ENCODE measurements around the gene PSPN. TPM values are rescaled to one million over a fixed set of nuclear protein-coding genes. Genes with fewer than 3 reads are reported as not detected.

PSPN gene
- total RNA-seq (1 to 10 TPM; 1.7 to 4.1 (median 3.2) TPM), total RNA-seq (1.5 to 8.7 (median 3.7) reads per million in 29 experiments)
- total RNA-seq (2013): 1.5 TPM

GRCh38 chr19:6375411-6376010 is at the start of gene PSPN:
PSPN (minus strand) TSS chr19:6375933; CDS start chr19:6375849, 84 bp downstream.
- DNase-seq (no peak), ATAC-seq (replicated peaks in 1 of 4) (no peak)
- H3K4me1 Mint-ChIP-seq: peaks cover 9 to 14% (median 13%) of the 10 kb centered on the region in 3 donors
- peak within 1 kb of the TSS in 1 of 2 donors; percentile 22 for H3K27ac Mint-ChIP-seq
- Histone ChIP-seq H3K27me3 (replicated peaks in 1 of 2; ENCODE audit: control insufficient read depth in 2 of 2, extremely low read depth in 1 of 2, insufficient read depth in 2 of 2, low read length in 1 of 2) (no peaks in the 10 kb centered on the region), H3K4me3 (ENCODE audit: control insufficient read depth in 1 of 2, extremely low read depth in 1 of 2, low read length in 1 of 2) (no peak within 1 kb of the TSS), H3K4me1 (ENCODE audit: control insufficient read depth in 1 of 2, extremely low read depth in 1 of 2, insufficient read depth in 2 of 2, low read length in 2 of 2) (peaks cover 6 to 16% of the 10 kb centered on the region in 2 experiments), H3K9me3 (no peaks in the 10 kb centered on the region), H3K36me3 (ENCODE audit: control insufficient read depth in 2 of 2, extremely low read depth in 1 of 2, insufficient read depth in 1 of 2, low read length in 1 of 2) (peaks cover 14 to 17% of the 10 kb centered on the region in 2 donors), H3K27ac (ENCODE audit: low read length) (no peak within 1 kb of the TSS)
- ChIA-PET CTCF (no interaction called here), POLR2A (interaction anchor here in 1 of 2 donors (0.6 kb wide), 1 partner anchor 405 kb away, joined by 3 read pairs; no protein-coding TSS in a partner anchor)
- peaks cover 15% of the 10 kb centered on the region for H3K36me3 Mint-ChIP-seq
- H3K27me3 Mint-ChIP-seq: no peaks in the 10 kb centered on the region
- 94% methylated on average over 23 of the region's 25 CpGs for WGBS (ENCODE audit: insufficient coverage)
- peak within 1 kb of the TSS; percentile 12 to 21 (median 13) for H3K4me3 Mint-ChIP-seq
- H3K9me3 Mint-ChIP-seq: no peaks in the 10 kb centered on the region

- peaks cover 7% of the 10 kb centered on the region for H3K36me3 Mint-ChIP-seq
- Histone ChIP-seq H3K27me3 (replicated peaks in 1 of 2; ENCODE audit: control insufficient read depth in 2 of 2, extremely low read depth in 1 of 2, insufficient read depth in 2 of 2, low read length in 1 of 2) (peaks cover 0 to 4% of the 10 kb centered on the region in 2 experiments), H3K27ac (ENCODE audit: low read length) (peak overlapping the region; percentile 96), H3K4me3 (ENCODE audit: control insufficient read depth in 1 of 2, extremely low read depth in 1 of 2, low read length in 1 of 2) (peak overlapping the region in 1 of 2 donors; percentile 53), H3K9me3 (no peaks in the 10 kb centered on the region), H3K36me3 (ENCODE audit: control insufficient read depth in 2 of 2, extremely low read depth in 1 of 2, insufficient read depth in 1 of 2, low read length in 1 of 2) (peaks cover 0 to 22% of the 10 kb centered on the region in 2 donors), H3K4me1 (ENCODE audit: control insufficient read depth in 1 of 2, extremely low read depth in 1 of 2, insufficient read depth in 2 of 2, low read length in 2 of 2) (peaks cover 13 to 49% of the 10 kb centered on the region in 2 experiments)
- peak overlapping the region; percentile 71 to 81 (median 71) for H3K4me3 Mint-ChIP-seq
- no peaks in the 10 kb centered on the region for H3K9me3 Mint-ChIP-seq
- peak; percentile 95 to 100 (median 99) for DNase-seq
- peak overlapping the region; percentile 85 to 97 for H3K27ac Mint-ChIP-seq
- POLR2A ChIA-PET: interaction anchor here in 1 of 2 donors (1.0 to 1.1 kb wide), 3 partner anchors 33 to 56 kb away, joined by 3 to 9 read pairs (median 5); partner anchors contain the start of genes ALKBH7, DENND1C and GTF2F1
- peak; percentile 84 to 86 (median 85) for ATAC-seq (replicated peaks in 1 of 4)
- H3K27me3 Mint-ChIP-seq: no peaks in the 10 kb centered on the region
- 5% methylated on average over 37 of the region's 43 CpGs for WGBS (ENCODE audit: insufficient coverage)
- H3K4me1 Mint-ChIP-seq: peaks cover 37 to 45% (median 42%) of the 10 kb centered on the region in 3 donors
- CTCF ChIA-PET: interaction anchor here (0.5 to 1.4 kb wide), 7 partner anchors 18 to 438 kb away, joined by 3 to 9 read pairs (median 3); partner anchors contain the start of genes ALKBH7 (in 1 of the 2), DENND1C (in 1 of the 2) and GTF2F1 (in 1 of the 2)
These were observed 49.4 kb upstream of the PSPN start for GRCh38 chr19:6424939-6425731.

- Histone ChIP-seq H3K36me3 (ENCODE audit: control insufficient read depth in 2 of 2, extremely low read depth in 1 of 2, insufficient read depth in 1 of 2, low read length in 1 of 2) (peaks cover 0 to 29% of the 10 kb centered on the region in 2 donors), H3K4me1 (ENCODE audit: control insufficient read depth in 1 of 2, extremely low read depth in 1 of 2, insufficient read depth in 2 of 2, low read length in 2 of 2) (peaks cover 13 to 43% of the 10 kb centered on the region in 2 experiments), H3K27me3 (replicated peaks in 1 of 2; ENCODE audit: control insufficient read depth in 2 of 2, extremely low read depth in 1 of 2, insufficient read depth in 2 of 2, low read length in 1 of 2) (peaks cover 0 to 4% of the 10 kb centered on the region in 2 experiments), H3K27ac (ENCODE audit: low read length) (peak within 1 kb of the TSS; percentile 96), H3K4me3 (ENCODE audit: control insufficient read depth in 1 of 2, extremely low read depth in 1 of 2, low read length in 1 of 2) (peak within 1 kb of the TSS; percentile 74 to 86), H3K9me3 (no peaks in the 10 kb centered on the region)
- Mint-ChIP-seq H3K27ac (peak within 1 kb of the TSS; percentile 85 to 97), H3K4me3 (peak within 1 kb of the TSS; percentile 83 to 86 (median 83)), H3K4me1 (peaks cover 35 to 44% (median 37%) of the 10 kb centered on the region in 3 donors), H3K36me3 (peaks cover 10% of the 10 kb centered on the region), H3K27me3 (no peaks in the 10 kb centered on the region), H3K9me3 (no peaks in the 10 kb centered on the region)
- WGBS (ENCODE audit: insufficient coverage): under 1% methylated on average over 105 of the region's 114 CpGs
- CTCF ChIA-PET: interaction anchor here (0.6 to 1.4 kb wide), 6 partner anchors 32 to 439 kb away, joined by 3 to 9 read pairs (median 4); partner anchors contain the start of genes ALKBH7 (in 1 of the 2), DENND1C (in 1 of the 2) and GTF2F1 (in 1 of the 2)
- DNase-seq (peak in 15 of 35 experiments; percentile 9 to 53 (median 21)), ATAC-seq (replicated peaks in 1 of 4) (no peak)
- POLR2A ChIA-PET: interaction anchor here (0.6 to 1.1 kb wide), 5 partner anchors 32 to 1508 kb away, joined by 3 to 9 read pairs (median 3); partner anchors contain the start of genes ALKBH7 (in 1 of the 2), DENND1C (in 1 of the 2) and GTF2F1 (in 1 of the 2)
These were observed 48.6 kb upstream of the PSPN start, which contains the start of gene KHSRP for GRCh38 chr19:6424195-6424938. KHSRP (minus strand) TSS chr19:6424811; CDS start chr19:6424701, 110 bp downstream.

- H3K36me3 ChIP-seq (ENCODE audit: control insufficient read depth in 2 of 2, extremely low read depth in 1 of 2, insufficient read depth in 1 of 2, low read length in 1 of 2): peaks cover 0 to 36% of the 10 kb centered on the region in 2 donors
- H3K9me3 ChIP-seq: no peaks in the 10 kb centered on the region
- peaks cover 0 to 4% of the 10 kb centered on the region in 2 experiments for H3K27me3 ChIP-seq (replicated peaks in 1 of 2; ENCODE audit: control insufficient read depth in 2 of 2, extremely low read depth in 1 of 2, insufficient read depth in 2 of 2, low read length in 1 of 2)
- Mint-ChIP-seq H3K36me3 (peaks cover 15% of the 10 kb centered on the region), H3K27ac (peak overlapping the region; percentile 73 to 85), H3K4me3 (peak overlapping the region; percentile 83 to 86 (median 83)), H3K9me3 (no peaks in the 10 kb centered on the region), H3K4me1 (peaks cover 35 to 44% (median 37%) of the 10 kb centered on the region in 3 donors), H3K27me3 (no peaks in the 10 kb centered on the region)
- H3K27ac ChIP-seq (ENCODE audit: low read length): peak overlapping the region; percentile 47
- H3K4me3 ChIP-seq (ENCODE audit: control insufficient read depth in 1 of 2, extremely low read depth in 1 of 2, low read length in 1 of 2): peak overlapping the region; percentile 74 to 86
- peaks cover 13 to 42% of the 10 kb centered on the region in 2 experiments for H3K4me1 ChIP-seq (ENCODE audit: control insufficient read depth in 1 of 2, extremely low read depth in 1 of 2, insufficient read depth in 2 of 2, low read length in 2 of 2)
- ATAC-seq (replicated peaks in 1 of 4) (no peak), DNase-seq (peak in 4 of 35 experiments; percentile 12 to 34 (median 18))
- CTCF ChIA-PET: interaction anchor here in 1 of 2 donors (0.6 kb wide), 1 partner anchor 46 kb away, joined by 4 read pairs; no protein-coding TSS in a partner anchor
- WGBS (ENCODE audit: insufficient coverage): 7% methylated on average over 8 of the region's 20 CpGs
- POLR2A ChIA-PET: interaction anchor here in 1 of 2 donors (0.6 kb wide), 2 partner anchors 92 to 1507 kb away, joined by 3 read pairs; no protein-coding TSS in a partner anchor
These were observed 47.9 kb upstream of the PSPN start for GRCh38 chr19:6423499-6424194.

GRCh38 chr19:6421075-6422014 is 45.6 kb upstream of the PSPN start:
- no peaks in the 10 kb centered on the region for H3K9me3 Mint-ChIP-seq
- Histone ChIP-seq H3K4me3 (ENCODE audit: control insufficient read depth in 1 of 2, extremely low read depth in 1 of 2, low read length in 1 of 2) (no peak overlapping the region), H3K27ac (ENCODE audit: low read length) (no peak overlapping the region), H3K27me3 (replicated peaks in 1 of 2; ENCODE audit: control insufficient read depth in 2 of 2, extremely low read depth in 1 of 2, insufficient read depth in 2 of 2, low read length in 1 of 2) (no peaks in the 10 kb centered on the region), H3K4me1 (ENCODE audit: control insufficient read depth in 1 of 2, extremely low read depth in 1 of 2, insufficient read depth in 2 of 2, low read length in 2 of 2) (peaks cover 13 to 41% of the 10 kb centered on the region in 2 experiments), H3K36me3 (ENCODE audit: control insufficient read depth in 2 of 2, extremely low read depth in 1 of 2, insufficient read depth in 1 of 2, low read length in 1 of 2) (peaks cover 13 to 59% of the 10 kb centered on the region in 2 donors), H3K9me3 (no peaks in the 10 kb centered on the region)
- ChIA-PET CTCF (no interaction called here), POLR2A (no interaction called here)
- 92% methylated on average over 17 of the region's 20 CpGs for WGBS (ENCODE audit: insufficient coverage)
- ATAC-seq (replicated peaks in 1 of 4): no peak
- no peaks in the 10 kb centered on the region for H3K27me3 Mint-ChIP-seq
- peaks cover 28% of the 10 kb centered on the region for H3K36me3 Mint-ChIP-seq
- peaks cover 31 to 42% (median 37%) of the 10 kb centered on the region in 3 donors for H3K4me1 Mint-ChIP-seq
- H3K4me3 Mint-ChIP-seq: no peak overlapping the region
- DNase-seq: no peak
- H3K27ac Mint-ChIP-seq: no peak overlapping the region

All from T-cell (primary cell).